Neural progenitor cell (in vitro differentiated cells): ENCODE results near the gene PUS1. TPM values are rescaled to one million over a fixed set of nuclear protein-coding genes. Genes with fewer than 3 reads are reported as not detected.

Experiments used
- DNase-seq: peaks from one replicate; pipeline ENCODE4 v3.0.0-alpha.2; 2016; ENCODE audit warnings: low spot score
- H2AFZ ChIP-seq: fragments of 200-600 bp; sonication (generic); replicated peaks from 2 replicates; pipeline ENCODE4 v1.6.1; 2016; ENCODE audit warnings: antibody characterized with exemption
- H3F3A ChIP-seq: fragments of 200-600 bp; sonication (generic); 2 replicates; pipeline ENCODE4 v1.6.1; 2016; ENCODE audit warnings: antibody characterized with exemption, low read depth
- H3K27ac ChIP-seq: fragments of 200-600 bp; sonication (generic); 2 replicates; pipeline ENCODE4 v1.5.1; 2016; ENCODE audit warnings: mild to moderate bottlenecking
- H3K27me3 ChIP-seq: fragments of 200-600 bp; sonication (generic); 2 replicates; pipeline ENCODE4 v1.6.1; 2016; ENCODE audit warnings: mild to moderate bottlenecking, moderate library complexity
- H3K36me3 ChIP-seq: fragments of 200-600 bp; sonication (generic); 2 replicates; pipeline ENCODE4 v1.5.1; 2016
- H3K4me1 ChIP-seq: fragments of 200-600 bp; sonication (generic); 2 replicates; pipeline ENCODE4 v1.6.1; 2016; ENCODE audit warnings: mixed run types
- H3K4me2 ChIP-seq: fragments of 200-600 bp; sonication (generic); 2 replicates; pipeline ENCODE4 v1.6.1; 2016
- H3K4me3 ChIP-seq: fragments of 200-600 bp; sonication (generic); 2 replicates; pipeline ENCODE4 v1.5.1; 2016
- H3K79me2 ChIP-seq: fragments of 200-600 bp; sonication (generic); 2 replicates; pipeline ENCODE4 v1.6.1; 2016; ENCODE audit warnings: low read depth
- H3K9ac ChIP-seq: fragments of 200-600 bp; sonication (generic); 2 replicates; pipeline ENCODE4 v1.6.1; 2016
- H3K9me3 ChIP-seq: fragments of 200-600 bp; sonication (generic); 2 replicates; pipeline ENCODE4 v1.5.1; 2016; ENCODE audit warnings: low read depth
- H4K20me1 ChIP-seq: fragments of 200-600 bp; sonication (generic); 2 replicates; pipeline ENCODE4 v1.6.1; 2016; ENCODE audit warnings: low read depth
- H3K27ac Mint-ChIP-seq: 3 replicates; pipeline ENCODE4 v1.8.0; 2021; ENCODE audit warnings: mixed read lengths
- H3K27me3 Mint-ChIP-seq: 2 replicates; pipeline ENCODE4 v1.8.0; 2022; ENCODE audit warnings: low read depth, mild to moderate bottlenecking, inconsistent platforms, moderate library complexity, mixed read lengths; ENCODE audit not compliant: insufficient read depth
- H3K36me3 Mint-ChIP-seq: 3 replicates; pipeline ENCODE4 v1.8.0; 2021; ENCODE audit warnings: mixed read lengths
- H3K4me1 Mint-ChIP-seq: 3 replicates; pipeline ENCODE4 v1.8.0; 2021; ENCODE audit warnings: mixed read lengths
- H3K4me3 Mint-ChIP-seq: 3 replicates; pipeline ENCODE4 v1.8.0; 2021; ENCODE audit warnings: mild to moderate bottlenecking, moderate library complexity, mixed read lengths
- H3K9me3 Mint-ChIP-seq: 3 replicates; pipeline ENCODE4 v1.8.0; 2020; ENCODE audit warnings: mixed read lengths
- EZH2 ChIP-seq: fragments of 200-600 bp; sonication (generic); IDR thresholded peaks from 2 replicates; pipeline ENCODE4 v1.6.1; 2017; ENCODE audit warnings: antibody characterized with exemption, mild to moderate bottlenecking, moderate library complexity
- EZH2phosphoT487 ChIP-seq: fragments of 200-600 bp; sonication (generic); IDR thresholded peaks from 2 replicates; pipeline ENCODE4 v1.6.1; 2017; ENCODE audit warnings: antibody characterized with exemption
- total RNA-seq: library from RNA; depleted of rRNA; stranded (reverse); fragments of >200 nt; gene quantifications from 2 replicates; pipeline ENCODE4 v1.2.3, GENCODE V29; 2015; ENCODE audit warnings: low replicate concordance
- TF ChIP-seq, protein P1 (sequence below): fragments of 200-600 bp; sonication (generic); IDR thresholded peaks from 2 replicates; pipeline ENCODE4 v1.5.1; 2017; ENCODE audit warnings: antibody characterized with exemption, mild to moderate bottlenecking

PUS1 gene
- total RNA-seq, 1 donor from 2014 or later, result 15.9 TPM

DNA sequence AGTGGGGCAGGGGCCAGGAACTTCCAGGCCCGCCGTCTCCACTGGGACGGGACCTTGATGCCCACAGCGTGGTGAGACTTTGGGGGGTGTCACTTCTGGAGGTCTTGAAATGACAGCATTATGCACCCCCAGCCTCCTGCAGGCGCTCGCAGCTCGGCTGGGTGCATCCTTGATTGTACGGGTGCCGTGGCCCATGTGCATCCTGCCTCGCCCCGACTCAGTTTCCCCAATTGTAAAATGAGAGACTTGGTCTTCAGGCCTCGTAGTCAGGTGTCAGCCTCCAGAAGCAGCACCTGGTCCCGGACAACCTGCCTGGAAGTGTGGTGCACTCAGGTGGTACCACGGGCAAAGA lies 8.9 kb upstream of the PUS1 start:
- no peak overlapping the region for H3K9ac ChIP-seq
- H3K9me3 ChIP-seq, result no peaks in the 10 kb centered on the region
- H2AFZ ChIP-seq, result no peak overlapping the region
- Mint-ChIP-seq H3K9me3 (no peaks in the 10 kb centered on the region), H3K4me3 (no peak overlapping the region), H3K4me1 (no peaks in the 10 kb centered on the region), H3K36me3 (peaks cover 2% of the 10 kb centered on the region), H3K27me3 (no peaks in the 10 kb centered on the region), H3K27ac (no peak overlapping the region)
- H3K27me3 ChIP-seq, result no peaks in the 10 kb centered on the region
- H3K4me3 ChIP-seq, result no peak overlapping the region
- no peak overlapping the region for H3K27ac ChIP-seq
- H3F3A ChIP-seq, result no peaks in the 10 kb centered on the region
- H3K36me3 ChIP-seq, result no peaks in the 10 kb centered on the region
- no peak overlapping the region for H3K4me2 ChIP-seq
- TF ChIP-seq, protein P1, sequence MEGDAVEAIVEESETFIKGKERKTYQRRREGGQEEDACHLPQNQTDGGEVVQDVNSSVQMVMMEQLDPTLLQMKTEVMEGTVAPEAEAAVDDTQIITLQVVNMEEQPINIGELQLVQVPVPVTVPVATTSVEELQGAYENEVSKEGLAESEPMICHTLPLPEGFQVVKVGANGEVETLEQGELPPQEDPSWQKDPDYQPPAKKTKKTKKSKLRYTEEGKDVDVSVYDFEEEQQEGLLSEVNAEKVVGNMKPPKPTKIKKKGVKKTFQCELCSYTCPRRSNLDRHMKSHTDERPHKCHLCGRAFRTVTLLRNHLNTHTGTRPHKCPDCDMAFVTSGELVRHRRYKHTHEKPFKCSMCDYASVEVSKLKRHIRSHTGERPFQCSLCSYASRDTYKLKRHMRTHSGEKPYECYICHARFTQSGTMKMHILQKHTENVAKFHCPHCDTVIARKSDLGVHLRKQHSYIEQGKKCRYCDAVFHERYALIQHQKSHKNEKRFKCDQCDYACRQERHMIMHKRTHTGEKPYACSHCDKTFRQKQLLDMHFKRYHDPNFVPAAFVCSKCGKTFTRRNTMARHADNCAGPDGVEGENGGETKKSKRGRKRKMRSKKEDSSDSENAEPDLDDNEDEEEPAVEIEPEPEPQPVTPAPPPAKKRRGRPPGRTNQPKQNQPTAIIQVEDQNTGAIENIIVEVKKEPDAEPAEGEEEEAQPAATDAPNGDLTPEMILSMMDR, result no peak
- TF ChIP-seq EZH2 (no peak), EZH2phosphoT487 (no peak)
- no peaks in the 10 kb centered on the region for H3K79me2 ChIP-seq
- no peaks in the 10 kb centered on the region for H4K20me1 ChIP-seq
- no peaks in the 10 kb centered on the region for H3K4me1 ChIP-seq
- DNase-seq, result no peak

- H3K9ac ChIP-seq, result no peak overlapping the region
- H3K79me2 ChIP-seq, result no peaks in the 10 kb centered on the region
- H3K27ac Mint-ChIP-seq, result no peak overlapping the region
- no peak overlapping the region for H2AFZ ChIP-seq
- H3K4me1 ChIP-seq, result no peaks in the 10 kb centered on the region
- no peak overlapping the region for H3K27ac ChIP-seq
- no peak overlapping the region for H3K4me2 ChIP-seq
- H3K9me3 Mint-ChIP-seq, result no peaks in the 10 kb centered on the region
- H3K27me3 ChIP-seq, result no peaks in the 10 kb centered on the region
- no peak overlapping the region for H3K4me3 Mint-ChIP-seq
- H3K36me3 Mint-ChIP-seq, result peaks cover 2% of the 10 kb centered on the region
- no peak overlapping the region for H3K4me3 ChIP-seq
- no peak for DNase-seq
- H3F3A ChIP-seq, result no peaks in the 10 kb centered on the region
- TF ChIP-seq, protein P1, result no peak
- TF ChIP-seq EZH2phosphoT487 (no peak), EZH2 (no peak)
- H3K36me3 ChIP-seq, result no peaks in the 10 kb centered on the region
- no peaks in the 10 kb centered on the region for H3K4me1 Mint-ChIP-seq
- no peaks in the 10 kb centered on the region for H3K27me3 Mint-ChIP-seq
- H3K9me3 ChIP-seq, result no peaks in the 10 kb centered on the region
- H4K20me1 ChIP-seq, result no peaks in the 10 kb centered on the region
Observed at GRCh38 chr12:131920902-131921840, 7.9 kb upstream of the PUS1 start.

DNA sequence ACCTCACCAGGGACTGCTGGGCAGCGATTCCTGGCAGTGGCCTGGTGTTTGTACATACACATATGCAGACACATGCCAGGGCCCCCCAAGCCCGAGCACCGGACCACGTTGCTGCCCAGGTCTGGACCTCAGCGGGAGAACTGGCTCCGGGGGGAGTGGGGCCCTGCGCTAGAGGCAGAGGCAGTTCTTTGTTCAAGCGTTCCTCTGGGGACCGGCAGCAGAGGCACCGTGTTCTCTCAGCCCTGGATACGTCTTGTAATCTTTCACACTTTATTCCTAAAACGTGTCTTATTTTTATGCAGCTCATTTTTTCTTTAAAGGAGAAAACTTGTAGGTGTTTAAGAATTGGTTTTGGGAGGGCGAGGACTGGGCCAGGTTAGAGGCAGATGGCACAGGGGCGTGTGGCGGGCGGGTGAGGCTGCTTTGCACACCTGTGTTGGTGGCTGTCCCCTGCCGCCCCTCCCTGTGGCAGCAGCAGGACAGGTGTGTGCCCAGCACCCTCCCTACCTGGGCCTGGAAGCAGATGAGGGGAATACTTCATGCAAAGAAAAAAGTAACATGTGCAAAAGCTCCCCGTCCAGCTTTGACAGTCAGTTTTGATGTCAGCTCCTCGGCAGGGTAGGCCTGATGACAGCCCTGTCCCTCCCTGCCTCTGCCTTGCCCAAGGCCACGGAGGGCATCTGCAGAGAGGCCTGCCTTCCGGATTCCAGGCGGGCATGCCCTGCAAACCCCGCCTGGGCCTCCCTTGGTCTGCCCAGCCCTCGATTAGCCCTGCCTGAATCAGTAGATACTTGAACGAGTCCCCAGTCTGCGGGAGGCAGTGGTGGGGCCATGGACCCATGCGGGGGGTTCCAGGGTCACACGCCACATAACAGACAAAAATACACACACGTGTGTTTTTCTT lies 7.0 kb upstream of the PUS1 start:
- H3K4me3 Mint-ChIP-seq, result no peak overlapping the region
- no peak overlapping the region for H3K27ac ChIP-seq
- DNase-seq, result no peak

More for the DNA sequence above, 7.0 kb upstream of the PUS1 start:
- H3K9me3 Mint-ChIP-seq, result no peaks in the 10 kb centered on the region
- Histone ChIP-seq H3K9me3 (no peaks in the 10 kb centered on the region), H3F3A (no peaks in the 10 kb centered on the region), H2AFZ (no peak overlapping the region), H4K20me1 (no peaks in the 10 kb centered on the region), H3K27me3 (no peaks in the 10 kb centered on the region), H3K4me1 (no peaks in the 10 kb centered on the region), H3K9ac (no peak overlapping the region), H3K4me2 (no peak overlapping the region), H3K79me2 (no peaks in the 10 kb centered on the region), H3K4me3 (no peak overlapping the region), H3K36me3 (no peaks in the 10 kb centered on the region)
- no peak overlapping the region for H3K27ac Mint-ChIP-seq
- H3K4me1 Mint-ChIP-seq, result no peaks in the 10 kb centered on the region
- H3K27me3 Mint-ChIP-seq, result no peaks in the 10 kb centered on the region
- H3K36me3 Mint-ChIP-seq, result peaks cover 2% of the 10 kb centered on the region
- TF ChIP-seq EZH2, result no peak
- no peak for TF ChIP-seq EZH2phosphoT487
- TF ChIP-seq, protein P1, result no peak
